Measurements from ENCODE around the gene SOCS7.
A peak's percentile ranks its signal among the peaks of the same experiment; 100 is the strongest.

SOCS7 gene

DNA sequence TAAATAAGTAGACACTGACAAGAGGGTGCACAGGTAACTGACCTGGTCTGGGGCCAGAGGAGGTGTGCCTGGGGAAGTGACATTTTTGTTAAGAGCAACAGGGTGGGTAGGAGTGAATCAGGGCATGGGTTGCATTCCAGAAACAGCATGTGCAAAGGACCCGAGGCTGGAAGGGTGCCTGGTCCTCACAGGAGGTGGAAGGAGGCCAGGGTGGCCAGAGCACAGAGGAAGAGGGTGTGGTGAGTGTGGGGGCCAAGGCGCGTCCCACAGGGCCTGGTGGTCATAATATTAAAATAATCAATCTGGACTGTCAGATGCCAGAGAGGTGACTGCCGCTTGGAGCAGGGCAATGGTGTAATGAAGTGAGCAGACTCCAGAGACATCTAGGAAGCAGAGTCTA is 90.9 kb downstream of the SOCS7 start:
- DNase-seq = no peak

- DNase-seq = no peak
Measured at GRCh38 chr17:38443356-38444031, 91.8 kb downstream of the SOCS7 start.

DNA sequence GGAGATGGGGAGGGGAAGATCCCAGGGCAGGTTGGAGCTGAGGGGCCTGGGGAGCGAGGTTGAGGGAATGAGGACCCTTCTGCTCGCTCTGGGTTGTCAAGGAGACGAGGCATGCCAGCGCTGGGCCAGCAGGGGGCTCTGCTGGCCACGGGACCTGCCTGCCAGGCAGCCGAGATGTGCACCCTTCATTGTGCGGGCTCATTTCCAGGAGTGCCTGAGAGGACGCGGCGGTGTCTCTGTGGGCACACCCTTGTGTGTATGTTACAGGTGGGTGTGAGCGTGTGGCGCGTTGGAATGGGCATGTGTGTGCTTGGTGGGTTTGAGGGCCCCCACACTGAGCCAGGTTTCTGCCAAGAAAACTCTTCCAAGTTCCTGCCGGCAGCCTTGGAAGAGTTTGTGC is 92.5 kb downstream of the SOCS7 start:
- peak; percentile 42 to 53 for DNase-seq

GRCh38 chr17:38447502-38448085 is 96.0 kb downstream of the SOCS7 start:
- DNase-seq = no peak

DNA sequence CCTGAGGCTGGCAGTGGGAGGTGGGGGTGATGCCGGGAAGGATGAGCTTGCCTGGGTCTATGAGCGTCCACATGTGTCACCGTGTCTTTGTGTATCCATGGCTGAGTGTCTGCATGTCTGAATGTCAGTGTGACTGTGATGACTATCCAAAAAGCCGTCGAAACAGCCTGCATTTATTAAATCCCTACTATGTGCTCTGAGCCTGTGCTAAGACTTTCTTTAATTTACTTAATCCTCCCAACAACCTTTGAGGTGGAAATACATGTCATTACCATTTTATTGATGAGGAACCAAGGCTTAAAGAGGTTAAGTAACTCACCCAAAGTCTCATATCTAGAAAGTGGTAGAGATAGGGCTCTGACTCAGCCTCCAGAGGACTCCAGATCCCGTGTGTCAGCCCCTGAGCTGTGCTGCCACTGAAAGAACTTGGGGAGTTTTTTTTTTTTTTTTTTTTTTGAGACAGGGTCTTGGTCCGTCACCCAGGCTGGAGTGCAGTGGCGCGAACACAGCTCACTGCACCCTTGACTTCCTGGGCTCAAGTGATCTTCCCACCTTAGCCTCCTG is 96.6 kb downstream of the SOCS7 start:
- DNase-seq = no peak

GRCh38 chr17:38449364-38449763 is 97.7 kb downstream of the SOCS7 start:
- no peak for DNase-seq

DNA sequence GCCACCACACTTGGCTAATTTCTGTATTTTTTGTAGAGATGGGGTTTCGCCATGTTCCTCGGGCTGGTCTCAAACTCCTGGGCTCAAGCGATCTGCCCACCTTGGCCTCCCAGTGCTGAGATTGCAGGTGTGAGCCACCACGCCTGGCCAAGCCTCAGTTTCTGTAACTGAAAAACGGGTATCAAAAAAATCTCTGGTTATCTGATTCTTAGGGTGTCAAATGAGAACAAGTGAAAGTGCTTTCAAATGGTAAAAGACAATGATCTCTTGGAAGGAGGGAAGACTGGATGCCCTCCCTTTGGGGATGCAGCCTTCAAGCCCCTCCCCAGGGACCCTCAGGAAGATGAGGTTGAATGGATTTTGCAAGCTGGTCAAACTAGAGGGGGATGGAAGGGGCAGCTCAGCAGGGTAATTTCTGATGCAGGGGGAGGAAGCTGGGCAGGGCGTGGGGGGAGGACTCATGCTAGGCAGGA is 98.9 kb downstream of the SOCS7 start:
- DNase-seq = no peak

- no peak for DNase-seq
Measured at GRCh38 chr17:38451030-38451839, 99.6 kb downstream of the SOCS7 start.

GRCh38 chr17:38451840-38452529 is 100.3 kb downstream of the SOCS7 start:
- no peak for DNase-seq

- no peak for DNase-seq
Measured at GRCh38 chr17:38452719-38453118, 101.1 kb downstream of the SOCS7 start.

- no peak for DNase-seq
Measured at GRCh38 chr17:38453951-38454421, 102.3 kb downstream of the SOCS7 start.

GRCh38 chr17:38454532-38454931 is 102.9 kb downstream of the SOCS7 start:
- no peak for DNase-seq

Measured in stimulated activated CD4-positive, alpha-beta T cell treated with anti-CD3 and anti-CD28 coated beads, Interleukin-2, amount 100 ng/mL, for 48 hours (primary cell).